HFF-Myc (cell line): Measurements from ENCODE around the gene EBLN1.
"Not testable (repeated sequence)": the region's sequence is repeated elsewhere in the genome, so short reads cannot be mapped to it uniquely, and the experiment has no call there.

Experiments
- DNase-seq: peaks from one replicate; pipeline ENCODE4 v3.0.0-alpha.2; 2011; ENCODE audit warnings: low read depth; ENCODE audit errors: extremely low read depth
- H3K4me3 ChIP-seq: replicated peaks from 2 replicates; pipeline ENCODE4 v1.5.1; 2011; ENCODE audit warnings: low read depth, mild to moderate bottlenecking, control low read depth, low read length
- TF ChIP-seq, protein P1 (sequence below): IDR thresholded peaks from 2 replicates; pipeline ENCODE4 v1.5.1; 2012; ENCODE audit warnings: mild to moderate bottlenecking, low read depth, low read length, control low read depth; ENCODE audit errors: missing control alignments

Gene EBLN1

DNA sequence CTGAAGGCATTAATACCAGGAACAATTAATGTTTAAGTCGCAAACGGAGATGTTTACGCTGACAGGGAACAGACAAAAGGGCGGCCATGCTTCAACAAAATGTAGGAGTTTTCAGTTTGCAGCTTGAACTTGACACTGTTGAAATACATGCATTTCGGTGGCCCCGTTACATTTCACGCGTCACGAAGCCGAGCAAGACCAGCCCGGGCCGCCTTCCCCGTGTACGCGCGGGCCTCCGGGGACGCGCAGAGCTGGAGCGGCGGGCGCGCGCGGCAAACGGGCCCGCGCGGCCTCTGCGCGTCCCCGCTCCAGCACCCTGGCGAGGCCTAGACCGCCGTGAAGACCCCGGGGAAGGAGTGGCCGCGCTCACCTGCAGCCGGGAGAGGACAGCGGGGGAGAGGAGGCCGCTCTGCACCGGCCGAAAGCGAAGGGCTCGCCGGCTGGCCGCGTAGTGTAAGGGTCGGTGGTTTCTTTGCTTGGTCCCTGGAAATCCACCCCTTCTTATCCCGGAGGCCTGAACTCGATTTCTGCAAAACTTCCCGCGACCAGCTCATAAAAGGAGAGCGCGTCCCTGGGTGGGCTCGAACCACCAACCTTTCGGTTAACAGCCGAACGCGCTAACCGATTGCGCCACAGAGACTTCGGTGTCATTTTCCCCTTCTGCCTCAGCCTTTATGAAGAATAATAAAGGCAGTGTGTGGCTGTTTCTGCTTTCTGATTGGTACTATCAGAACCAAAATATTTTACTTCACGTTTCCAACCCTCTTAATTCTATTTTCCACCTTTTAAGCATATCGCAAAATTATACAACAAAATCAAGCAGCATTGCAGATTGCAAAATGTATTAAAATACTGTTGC is 11.4 kb upstream of the EBLN1 start:
- peak overlapping the region; percentile 45 for H3K4me3 ChIP-seq
- DNase-seq = peak; percentile 78
- TF ChIP-seq, protein P1, sequence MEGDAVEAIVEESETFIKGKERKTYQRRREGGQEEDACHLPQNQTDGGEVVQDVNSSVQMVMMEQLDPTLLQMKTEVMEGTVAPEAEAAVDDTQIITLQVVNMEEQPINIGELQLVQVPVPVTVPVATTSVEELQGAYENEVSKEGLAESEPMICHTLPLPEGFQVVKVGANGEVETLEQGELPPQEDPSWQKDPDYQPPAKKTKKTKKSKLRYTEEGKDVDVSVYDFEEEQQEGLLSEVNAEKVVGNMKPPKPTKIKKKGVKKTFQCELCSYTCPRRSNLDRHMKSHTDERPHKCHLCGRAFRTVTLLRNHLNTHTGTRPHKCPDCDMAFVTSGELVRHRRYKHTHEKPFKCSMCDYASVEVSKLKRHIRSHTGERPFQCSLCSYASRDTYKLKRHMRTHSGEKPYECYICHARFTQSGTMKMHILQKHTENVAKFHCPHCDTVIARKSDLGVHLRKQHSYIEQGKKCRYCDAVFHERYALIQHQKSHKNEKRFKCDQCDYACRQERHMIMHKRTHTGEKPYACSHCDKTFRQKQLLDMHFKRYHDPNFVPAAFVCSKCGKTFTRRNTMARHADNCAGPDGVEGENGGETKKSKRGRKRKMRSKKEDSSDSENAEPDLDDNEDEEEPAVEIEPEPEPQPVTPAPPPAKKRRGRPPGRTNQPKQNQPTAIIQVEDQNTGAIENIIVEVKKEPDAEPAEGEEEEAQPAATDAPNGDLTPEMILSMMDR = no peak

DNA sequence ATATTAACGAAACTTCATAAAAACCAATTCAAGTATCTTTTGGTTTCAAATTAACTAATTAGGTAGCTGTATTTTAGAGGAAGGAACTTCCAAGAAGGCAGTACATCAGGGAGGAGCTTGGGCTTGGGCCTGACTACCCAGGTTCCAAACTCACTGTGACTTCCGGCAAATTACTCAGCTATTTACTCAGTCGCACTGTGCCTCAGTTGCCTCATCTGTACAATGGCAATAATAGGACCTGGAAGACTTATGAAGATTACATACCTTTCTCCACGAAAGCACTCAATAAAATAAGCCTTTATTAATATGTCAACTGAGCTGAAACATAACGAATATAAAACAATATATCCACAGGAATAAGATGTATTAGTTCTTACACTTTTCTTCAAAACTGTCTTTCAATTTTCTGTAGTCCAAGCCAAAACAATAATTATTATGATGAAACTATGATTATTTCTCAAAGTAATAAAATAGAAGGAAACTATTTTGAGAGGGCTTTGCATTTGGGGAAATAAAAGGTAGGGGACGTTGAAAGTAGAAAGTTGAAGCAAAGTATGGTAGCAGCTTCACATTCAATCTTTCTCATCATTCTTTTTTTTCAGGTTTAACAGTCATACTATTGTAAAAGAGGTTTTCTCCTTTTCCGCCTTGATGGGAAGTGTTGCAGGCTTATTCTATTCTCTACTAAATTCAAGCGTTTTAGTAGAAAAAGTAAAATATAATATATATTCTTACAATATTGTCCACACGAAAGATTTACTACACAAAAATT is 10.5 kb upstream of the EBLN1 start:
- TF ChIP-seq, protein P1 = no peak
- DNase-seq = no peak

DNA sequence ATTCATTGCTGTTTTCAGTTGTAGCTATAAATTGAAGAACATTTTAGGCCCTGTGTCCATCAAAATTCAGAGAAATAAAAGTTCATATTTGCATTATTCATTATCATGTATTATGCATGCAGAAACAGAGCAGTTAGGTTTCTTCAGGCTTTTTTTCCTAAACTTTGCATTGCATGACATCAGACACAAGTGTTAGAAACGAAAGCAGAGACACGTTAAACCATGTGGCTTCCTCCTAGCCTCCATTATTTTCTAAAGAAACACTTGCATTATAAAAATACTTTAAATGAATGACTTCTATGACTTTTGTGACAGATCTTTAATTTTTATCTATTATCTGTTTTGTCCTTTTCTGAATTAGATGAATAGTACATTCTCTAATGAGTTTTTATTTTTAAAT is 8.8 kb upstream of the EBLN1 start:
- TF ChIP-seq, protein P1 = no peak
- DNase-seq = no peak
- no peak overlapping the region for H3K4me3 ChIP-seq

More for the DNA sequence above, 10.5 kb upstream of the EBLN1 start:
- peak overlapping the region; percentile 45 for H3K4me3 ChIP-seq

DNA sequence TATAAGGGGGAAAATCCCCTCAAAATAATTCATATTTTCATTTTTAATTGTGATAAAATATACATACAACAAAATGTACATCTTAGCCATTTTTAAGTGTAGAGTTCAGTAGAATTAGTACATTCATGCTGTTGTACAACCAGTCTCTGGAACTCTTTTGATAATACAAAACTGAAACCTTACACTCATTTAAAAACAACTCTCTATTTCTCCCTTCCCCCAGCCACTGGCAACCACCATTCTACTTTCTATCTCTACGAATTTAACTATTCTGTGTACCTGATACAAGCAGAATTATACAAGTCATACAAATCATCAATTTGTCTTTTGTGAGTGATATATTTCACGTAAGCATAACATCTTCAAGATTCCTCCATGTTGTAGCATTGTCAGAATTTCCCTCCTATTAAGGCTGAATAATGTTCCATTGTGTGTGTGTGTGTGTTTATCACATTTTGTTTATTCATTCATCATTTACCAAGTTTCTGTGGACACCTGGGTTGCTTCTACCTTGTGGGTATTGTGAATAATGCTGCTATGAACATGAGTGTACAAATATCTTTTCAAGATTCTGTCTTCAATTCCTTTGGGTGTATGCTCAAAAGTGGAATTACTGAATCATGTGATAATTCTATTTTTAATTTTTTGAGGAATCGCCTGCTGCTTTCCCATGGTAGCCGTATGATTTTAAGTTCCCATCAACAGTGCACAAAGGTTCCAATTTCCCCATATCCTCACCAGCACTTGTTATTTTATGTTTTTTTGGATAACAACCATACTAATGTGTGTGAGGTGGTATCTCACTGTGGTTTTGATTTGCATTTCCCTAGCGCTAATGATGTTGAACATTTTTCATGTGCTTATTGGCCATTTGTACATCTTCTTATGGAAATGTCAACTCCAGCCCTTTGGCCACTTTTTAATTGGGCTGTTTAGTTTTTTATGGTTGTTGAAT is 4.7 kb upstream of the EBLN1 start:
- no peak for DNase-seq
- TF ChIP-seq, protein P1 = no peak
- no peak overlapping the region for H3K4me3 ChIP-seq

DNA sequence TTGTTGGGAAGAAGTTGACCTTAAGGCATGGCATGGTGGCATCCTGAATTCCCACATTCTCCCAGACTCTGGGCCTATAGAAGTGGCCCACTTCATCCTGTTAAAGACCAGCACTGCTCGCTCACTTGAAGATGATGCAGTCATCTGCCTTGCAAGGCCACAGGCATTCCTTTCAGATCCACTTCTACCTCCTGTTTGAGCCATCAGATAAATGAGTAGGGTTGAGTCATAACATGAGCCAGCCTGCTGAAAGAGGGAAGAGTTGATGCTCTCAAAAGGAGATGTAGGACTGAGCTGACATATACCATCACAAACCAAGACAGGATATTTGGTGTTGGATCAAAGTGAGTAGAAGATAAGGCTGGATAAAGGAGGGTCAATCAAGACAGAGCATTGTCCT is 1.5 kb upstream of the EBLN1 start:
- H3K4me3 ChIP-seq = no peak overlapping the region
- TF ChIP-seq, protein P1 = no peak
- DNase-seq = no peak

DNA sequence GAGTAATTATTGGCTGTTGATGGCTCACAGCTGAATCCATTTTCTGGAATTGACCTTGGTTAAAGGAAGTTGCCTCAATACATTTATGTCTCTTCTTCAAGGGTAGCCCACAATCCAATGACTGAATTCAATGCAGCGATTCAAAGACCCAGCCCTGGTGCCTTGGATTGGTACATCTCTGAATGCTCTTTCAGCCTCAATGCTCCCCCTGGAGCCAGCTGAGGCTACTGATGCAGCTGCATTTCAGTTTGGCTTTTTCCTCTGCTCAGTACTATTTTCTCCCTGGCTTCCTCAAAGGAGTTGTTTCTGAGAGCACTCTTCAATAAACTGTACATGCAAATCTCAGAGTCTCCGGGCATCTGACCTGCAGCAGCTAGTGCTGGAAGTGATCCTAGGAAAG is 633 bp upstream of the EBLN1 start:
- TF ChIP-seq, protein P1 = no peak
- H3K4me3 ChIP-seq = no peak overlapping the region
- DNase-seq = no peak

DNA sequence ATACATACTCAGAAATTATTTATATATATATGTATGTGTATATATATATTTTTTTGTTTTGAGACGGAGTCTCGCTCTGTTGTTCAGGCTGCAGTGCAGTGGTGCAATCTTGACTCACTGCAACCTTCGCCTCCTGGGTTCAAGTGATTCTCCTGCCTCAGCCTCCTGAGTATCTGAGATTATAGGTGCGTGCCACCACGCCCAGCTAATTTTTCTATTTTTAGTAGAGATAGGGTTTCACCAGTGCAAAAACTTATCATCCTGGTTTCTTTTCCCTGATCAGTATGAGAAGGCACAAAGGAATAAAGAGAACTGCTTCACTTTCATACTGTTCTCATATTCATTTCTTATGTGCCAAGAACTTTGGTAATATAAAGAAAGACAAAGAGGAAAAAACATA is 731 bp downstream of the EBLN1 start:
- not testable (repeated sequence) for DNase-seq, H3K4me3 ChIP-seq
